Thymus (tissue), 11 donors: Measurements from ENCODE around the gene RAB44. TPM values are rescaled to one million over a fixed set of nuclear protein-coding genes. Genes with fewer than 3 reads are reported as not detected.

ENCODE experiments used
- DNase-seq, 9 donors: peaks; one replicate each; pipeline ENCODE4 v3.0.0-alpha.2; 2013; ENCODE audit warnings: low spot score in 9 of 9, low read depth in 6 of 9, missing footprints in 1 of 9
- H3K27ac ChIP-seq, 2 donors: one replicate each; pipeline ENCODE4 v1.5.1; 2013; ENCODE audit warnings: control low read depth in 1 of 2, low read depth in 1 of 2, low read length in 1 of 2, mild to moderate bottlenecking in 1 of 2, moderate library complexity in 1 of 2
- H3K27me3 ChIP-seq, 2 donors: one replicate each; pipeline ENCODE4 v1.5.1; 2013; ENCODE audit warnings: low read length in 1 of 2; ENCODE audit not compliant: control insufficient read depth in 2 of 2, insufficient read depth in 1 of 2
- H3K36me3 ChIP-seq, 2 donors: one replicate each; pipeline ENCODE4 v1.5.1; 2013; ENCODE audit warnings: low read length in 1 of 2, mild to moderate bottlenecking in 1 of 2, moderate library complexity in 1 of 2; ENCODE audit not compliant: control insufficient read depth in 2 of 2, insufficient read depth in 2 of 2
- H3K4me1 ChIP-seq, 2 donors: one replicate each; pipeline ENCODE4 v1.5.1; 2013; ENCODE audit warnings: low read length in 2 of 2; ENCODE audit not compliant: control insufficient read depth in 2 of 2, insufficient read depth in 2 of 2
- H3K4me3 ChIP-seq, 2 donors: one replicate each; pipeline ENCODE4 v1.5.1; 2013; ENCODE audit warnings: low read length in 2 of 2, control low read depth in 1 of 2, mild to moderate bottlenecking in 1 of 2
- H3K9me3 ChIP-seq, 2 donors: one replicate each; pipeline ENCODE4 v1.5.1; 2013; ENCODE audit warnings: low read length in 1 of 2, mild to moderate bottlenecking in 1 of 2; ENCODE audit not compliant: control insufficient read depth in 2 of 2, insufficient read depth in 1 of 2
- WGBS: extraction: QIAGEN DNeasy Blood & Tissue Kit; methylation state at CpG from one replicate; pipeline ENCODE4 v1.1.7; 2013; 5-methylcytosine and 5-hydroxymethylcytosine counted together
- polyA plus RNA-seq: library from polyadenylated mRNA; stranded (reverse); fragments of 200-250 nt; gene quantifications from one replicate; pipeline ENCODE4 v1.2.3, GENCODE V29; 2013
- total RNA-seq: library from RNA; stranded (reverse); fragments of 120-200 nt; gene quantifications from one replicate; pipeline ENCODE4 v1.2.4, GENCODE V29; 2013
- donor health status: healthy.

The RAB44 gene
- total and polyA plus RNA-seq, 2 donors, result 0.27 to 0.28 TPM

DNA sequence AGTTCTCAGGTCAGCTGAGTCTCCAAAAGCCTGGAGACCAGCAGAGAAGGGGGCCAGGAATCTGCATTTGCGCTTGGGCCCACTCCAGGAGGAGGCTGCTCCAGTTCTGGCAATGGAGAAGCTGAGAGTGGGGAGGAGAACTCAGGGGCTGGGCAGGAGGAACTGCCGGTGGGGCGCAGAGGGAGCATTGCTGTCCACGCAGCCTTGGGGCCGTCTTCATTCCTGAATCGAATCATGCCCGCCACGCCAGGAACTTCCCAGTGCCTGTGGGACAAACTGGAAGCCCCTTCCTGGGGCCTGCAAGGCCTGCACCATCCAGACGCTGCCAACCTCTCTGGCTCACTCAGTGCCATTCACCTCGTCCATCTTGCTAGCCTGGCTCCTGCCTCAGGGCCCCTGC is 16.9 kb downstream of the RAB44 start:
- Histone ChIP-seq H3K9me3 (no peaks in the 10 kb centered on the region), H3K36me3 (no peaks in the 10 kb centered on the region), H3K4me1 (no peaks in the 10 kb centered on the region), H3K4me3 (no peak overlapping the region), H3K27me3 (no peaks in the 10 kb centered on the region), H3K27ac (no peak overlapping the region)
- no peak for DNase-seq
- WGBS, result 94% methylated on average over 10 of the region's 10 CpGs

GRCh38 chr6:36715469-36715868 is 17.8 kb downstream of the RAB44 start:
- no peaks in the 10 kb centered on the region for H3K9me3 ChIP-seq
- H3K27me3 ChIP-seq, result no peaks in the 10 kb centered on the region
- no peak overlapping the region for H3K4me3 ChIP-seq
- H3K36me3 ChIP-seq, result no peaks in the 10 kb centered on the region
- no peak overlapping the region for H3K27ac ChIP-seq
- H3K4me1 ChIP-seq, result peaks cover 0 to 3% of the 10 kb centered on the region in 2 donors
- no peak for DNase-seq
- WGBS, result 96% methylated on average over 7 of the region's 7 CpGs

DNA sequence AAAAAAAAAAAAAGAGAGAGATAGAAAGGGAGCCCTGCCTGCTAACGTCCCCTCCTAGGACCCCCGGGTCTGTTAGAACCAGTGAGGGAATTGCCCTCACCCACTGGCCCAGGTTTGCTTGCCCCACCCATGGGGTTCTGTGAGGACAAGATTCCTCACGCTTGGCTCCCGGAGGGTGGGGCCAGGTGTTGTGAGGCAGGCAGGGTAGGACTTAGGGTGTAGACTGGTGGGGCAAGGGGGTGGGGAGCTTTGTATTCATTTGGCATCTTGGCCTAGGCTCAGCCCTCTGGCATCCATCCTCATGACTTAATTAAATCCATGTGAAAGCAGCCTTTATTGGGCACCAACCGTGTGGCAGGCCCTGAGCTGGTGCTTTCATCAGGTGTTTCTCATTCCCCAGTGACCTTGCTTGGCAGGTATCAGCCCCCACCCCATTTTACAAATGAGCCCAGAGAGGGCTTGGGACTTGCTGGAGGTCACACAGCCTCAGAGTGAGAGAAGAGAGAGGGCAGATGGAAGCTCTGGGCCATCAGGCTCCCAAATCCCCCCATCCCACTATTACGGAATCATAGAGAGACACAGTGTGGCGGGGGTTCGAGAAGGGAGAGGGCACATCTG is 19.0 kb downstream of the RAB44 start:
- no peaks in the 10 kb centered on the region for H3K27me3 ChIP-seq
- no peak overlapping the region for H3K4me3 ChIP-seq
- no peaks in the 10 kb centered on the region for H3K9me3 ChIP-seq
- H3K27ac ChIP-seq, result no peak overlapping the region
- H3K36me3 ChIP-seq, result no peaks in the 10 kb centered on the region
- 97% methylated on average over 8 of the region's 8 CpGs for WGBS
- H3K4me1 ChIP-seq, result peaks cover 0 to 7% of the 10 kb centered on the region in 2 donors
- no peak for DNase-seq

DNA sequence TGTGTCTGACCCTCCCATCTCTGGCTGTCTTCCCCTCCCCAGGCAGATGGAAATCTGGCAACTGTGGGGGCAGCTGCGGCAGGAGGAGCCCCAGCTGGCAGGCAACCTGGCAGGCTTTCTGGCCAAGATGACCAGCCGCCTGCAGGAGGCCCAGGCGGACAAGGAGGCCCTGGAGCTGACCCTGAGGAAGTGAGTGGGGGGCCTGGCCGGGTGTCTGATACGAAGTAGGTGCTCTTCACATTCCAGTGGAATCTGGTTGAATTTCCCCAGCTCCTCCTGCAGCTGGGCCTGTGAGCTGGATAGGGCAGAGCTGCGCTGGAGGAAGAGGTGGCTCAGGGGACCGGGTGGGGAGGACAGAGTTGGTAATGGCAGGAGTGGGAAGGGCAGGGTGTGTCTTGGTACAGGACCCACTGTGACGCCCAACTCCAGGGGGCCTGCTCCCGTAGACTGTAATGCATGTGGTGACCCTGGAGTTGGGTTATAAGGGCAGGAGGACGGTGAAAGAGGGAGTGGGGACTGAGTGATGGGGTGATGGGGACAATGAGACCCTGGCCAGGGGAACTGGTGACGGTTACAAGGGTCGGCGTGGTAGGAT is 19.7 kb downstream of the RAB44 start:
- Histone ChIP-seq H3K4me3 (no peak overlapping the region), H3K9me3 (no peaks in the 10 kb centered on the region), H3K36me3 (no peaks in the 10 kb centered on the region), H3K27ac (no peak overlapping the region), H3K27me3 (no peaks in the 10 kb centered on the region), H3K4me1 (peaks cover 0 to 7% of the 10 kb centered on the region in 2 donors)
- 80% methylated on average over 13 of the region's 13 CpGs for WGBS
- no peak for DNase-seq

GRCh38 chr6:36717871-36718540 is 20.4 kb downstream of the RAB44 start:
- 90% methylated on average over 12 of the region's 12 CpGs for WGBS
- DNase-seq, result no peak
- Histone ChIP-seq H3K9me3 (no peaks in the 10 kb centered on the region), H3K36me3 (no peaks in the 10 kb centered on the region), H3K27me3 (no peaks in the 10 kb centered on the region), H3K4me1 (peaks cover 0 to 7% of the 10 kb centered on the region in 2 donors), H3K27ac (no peak overlapping the region), H3K4me3 (no peak overlapping the region)

- Histone ChIP-seq H3K4me1 (peaks cover 0 to 7% of the 10 kb centered on the region in 2 donors), H3K36me3 (no peaks in the 10 kb centered on the region), H3K27me3 (no peaks in the 10 kb centered on the region), H3K4me3 (no peak overlapping the region), H3K9me3 (no peaks in the 10 kb centered on the region), H3K27ac (no peak overlapping the region)
- no peak for DNase-seq
- 89% methylated on average over 5 of the region's 5 CpGs for WGBS
Measured at GRCh38 chr6:36718560-36718959, 20.9 kb downstream of the RAB44 start.

- WGBS, result 96% methylated on average over 7 of the region's 7 CpGs
- DNase-seq, result no peak
- Histone ChIP-seq H3K27me3 (no peaks in the 10 kb centered on the region), H3K27ac (no peak overlapping the region), H3K36me3 (no peaks in the 10 kb centered on the region), H3K4me1 (peaks cover 0 to 7% of the 10 kb centered on the region in 2 donors), H3K4me3 (no peak overlapping the region), H3K9me3 (no peaks in the 10 kb centered on the region)
Measured at GRCh38 chr6:36719126-36719525, 21.5 kb downstream of the RAB44 start.

- Histone ChIP-seq H3K27me3 (no peaks in the 10 kb centered on the region), H3K27ac (no peak overlapping the region), H3K36me3 (no peaks in the 10 kb centered on the region), H3K4me1 (peaks cover 0 to 7% of the 10 kb centered on the region in 2 donors), H3K9me3 (no peaks in the 10 kb centered on the region), H3K4me3 (no peak overlapping the region)
- 97% methylated on average over 11 of the region's 11 CpGs for WGBS
- no peak for DNase-seq
Measured at GRCh38 chr6:36720251-36721141, 22.9 kb downstream of the RAB44 start.
